ENCODE results near the gene CFAP52. TPM values are rescaled to one million over a fixed set of nuclear protein-coding genes. Genes with fewer than 3 reads are reported as not detected.
"Not testable (repeated sequence)": the region's sequence is repeated elsewhere in the genome, so short reads cannot be mapped to it uniquely, and the experiment has no call there.

CFAP52 gene
- polyA plus RNA-seq, 4 donors, result 1.9 to 5.1 (median 3.3) TPM

DNA sequence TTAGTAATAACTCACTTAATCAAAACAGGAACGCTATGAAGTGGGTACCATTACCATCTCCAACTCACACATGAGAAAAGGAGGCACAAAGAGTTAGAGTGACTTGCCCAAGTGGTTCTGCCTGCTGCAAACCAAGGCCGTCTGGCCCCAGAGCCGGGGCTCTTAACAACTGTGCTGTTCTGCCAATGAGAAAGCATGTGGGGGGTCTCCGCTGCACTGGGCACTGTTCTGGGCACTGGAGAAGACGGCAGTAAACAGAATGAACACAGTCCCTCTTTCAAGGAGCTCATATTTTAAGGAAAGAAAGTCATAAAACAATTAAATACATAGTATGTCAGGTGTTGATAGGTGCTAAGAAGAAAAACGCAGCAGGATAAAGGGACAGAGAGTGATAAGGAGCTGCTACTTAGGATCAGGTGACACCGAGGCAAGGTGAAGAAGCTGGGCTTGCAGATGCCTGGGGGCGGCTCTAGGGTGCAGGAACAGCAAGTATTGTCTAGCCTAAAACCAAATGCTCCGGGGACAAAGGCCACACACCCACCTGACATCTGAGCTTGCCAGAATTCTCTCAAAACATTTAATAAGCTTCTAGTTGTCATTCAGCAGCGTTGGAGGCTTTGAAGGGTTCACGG lies 7.4 kb upstream of the CFAP52 start:
- DNase-seq (ENCODE audit: low read depth in 4 of 4, low spot score in 2 of 4), result no peak

DNA sequence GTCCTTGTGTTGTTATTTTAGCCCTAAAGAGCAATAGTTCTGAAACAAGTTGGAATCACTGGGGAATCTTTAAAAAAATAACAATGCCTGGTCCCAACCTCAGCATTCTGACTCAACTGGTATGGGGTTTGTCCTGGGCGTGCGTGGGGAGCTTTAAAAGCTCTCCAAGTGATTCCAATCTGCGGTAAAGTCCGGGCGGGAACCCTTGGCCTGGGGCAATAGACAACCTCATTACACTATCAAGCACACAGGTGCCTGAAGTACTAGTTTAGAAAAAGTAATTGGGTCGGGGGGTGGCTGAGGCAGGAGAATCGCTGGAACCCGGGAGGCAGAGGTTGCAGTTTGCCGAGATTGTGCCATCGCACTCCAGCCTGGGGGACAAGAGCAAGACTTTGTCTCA lies 5.2 kb upstream of the CFAP52 start:
- no peak for DNase-seq (ENCODE audit: low read depth in 4 of 4, low spot score in 2 of 4)

DNA sequence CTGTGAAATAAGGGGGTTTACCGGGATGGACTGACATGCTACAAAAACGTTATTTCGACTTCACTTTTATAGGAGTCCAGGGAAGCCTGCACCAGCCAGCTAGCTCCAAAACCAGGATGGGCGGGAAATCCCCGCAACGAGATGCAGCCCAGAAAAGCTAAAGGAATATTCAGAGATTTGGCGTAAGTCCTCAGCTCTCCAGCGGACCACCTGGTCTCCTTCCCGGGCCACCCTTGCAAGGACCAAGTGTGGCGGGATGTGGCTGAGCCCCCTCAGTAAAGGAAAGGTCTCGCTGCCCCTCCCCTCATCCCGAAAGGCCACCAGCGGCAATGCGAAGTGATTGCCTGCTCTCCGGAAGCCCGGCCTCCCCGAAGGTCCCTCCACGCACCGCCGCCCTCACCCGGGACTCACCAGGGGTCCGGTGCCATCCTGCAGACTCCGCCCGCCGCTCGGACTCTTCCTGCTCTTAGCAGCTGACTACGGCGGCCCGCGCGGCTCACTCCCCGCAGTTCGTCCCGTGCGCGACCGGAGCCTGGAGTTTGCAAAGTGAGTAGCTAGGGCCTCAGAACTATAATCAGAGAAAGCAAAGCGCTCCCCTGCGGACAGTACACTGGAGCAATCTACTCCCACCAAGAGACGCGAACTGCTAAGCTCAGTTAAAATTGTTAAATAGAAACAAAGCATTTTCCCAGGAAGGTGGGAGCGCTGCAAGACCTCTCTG lies 901 bp upstream of the CFAP52 start, which contains the start of gene STX8:
TSS of gene STX8 (minus strand) at position 440 of the 721 bp plus-strand sequence. CDS start at position 428, 12 bp downstream.
- DNase-seq (ENCODE audit: low read depth in 4 of 4, low spot score in 2 of 4), result peak in 3 of 4 donors; percentile 76 to 79 (median 76)

DNA sequence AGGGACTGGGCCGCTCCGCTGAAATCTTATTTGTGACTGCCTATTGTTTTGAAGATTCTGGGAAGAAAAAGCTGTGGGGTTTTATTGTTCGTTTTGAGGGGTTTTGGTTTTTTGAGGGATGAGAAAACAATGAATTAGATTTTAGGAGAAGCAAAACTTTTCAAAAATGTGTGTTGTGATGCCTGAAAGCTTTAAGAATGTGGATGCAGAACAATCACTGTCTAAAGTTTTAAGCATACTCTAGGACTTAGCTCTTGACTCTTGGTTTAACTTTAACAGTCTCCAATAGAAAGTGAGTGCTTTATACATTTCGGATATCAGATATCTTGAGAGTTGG lies 899 bp downstream of the CFAP52 start:
- DNase-seq (ENCODE audit: low read depth in 4 of 4, low spot score in 2 of 4), result no peak

DNA sequence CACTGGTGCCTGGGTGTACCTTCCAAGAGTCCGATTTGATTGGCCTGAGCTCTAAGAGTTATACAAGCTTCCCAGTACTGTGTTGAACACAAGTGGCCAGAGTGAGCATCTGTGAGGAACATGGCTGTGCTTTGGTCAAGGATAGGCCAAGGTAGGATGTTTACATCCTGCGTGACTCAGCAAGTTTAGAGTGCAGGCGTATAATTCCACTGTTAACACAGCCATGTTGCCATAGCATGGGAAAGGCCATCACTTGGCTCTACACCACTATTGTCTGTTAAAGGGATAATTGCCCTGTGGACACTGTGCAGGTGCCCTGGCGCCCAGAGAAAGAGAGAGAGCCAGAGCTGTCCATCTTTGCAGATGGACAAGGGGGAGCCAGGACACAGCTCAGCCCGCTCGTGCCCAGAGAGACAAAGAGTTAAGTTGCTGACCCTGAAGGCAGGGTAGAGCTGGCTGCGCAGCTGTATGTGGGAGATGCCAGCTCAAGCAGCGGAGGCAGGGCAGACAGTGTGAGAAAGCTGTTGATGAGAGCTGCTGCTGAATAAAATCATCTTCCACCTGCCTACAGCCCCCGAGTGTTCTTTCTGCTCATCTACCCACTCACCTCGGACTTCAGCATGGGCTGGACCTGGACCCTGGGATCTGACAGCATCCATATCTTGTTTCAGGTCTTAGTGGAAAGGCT lies 11.7 kb downstream of the CFAP52 start:
- DNase-seq (ENCODE audit: low read depth in 4 of 4, low spot score in 2 of 4), result no peak

DNA sequence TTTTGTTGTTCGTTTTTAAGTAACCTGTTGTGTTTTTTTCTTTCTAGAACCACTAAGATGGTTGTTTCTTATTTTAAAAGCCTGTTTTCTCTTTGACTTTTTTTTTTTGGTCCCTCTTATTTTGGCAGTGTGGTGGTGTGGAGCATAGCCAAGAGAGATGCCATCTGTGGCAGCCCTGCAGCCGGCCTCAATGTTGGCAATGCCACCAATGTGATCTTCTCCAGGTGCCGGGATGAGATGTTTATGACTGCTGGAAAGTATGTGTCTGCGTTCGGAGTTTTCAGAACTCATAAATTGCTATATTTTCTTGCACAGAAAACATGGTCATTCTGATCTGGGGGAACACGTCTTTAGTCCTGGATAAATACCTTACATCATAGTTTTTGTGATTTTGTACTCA lies 17.6 kb downstream of the CFAP52 start:
- no peak for DNase-seq (ENCODE audit: low read depth in 4 of 4, low spot score in 2 of 4)

DNA sequence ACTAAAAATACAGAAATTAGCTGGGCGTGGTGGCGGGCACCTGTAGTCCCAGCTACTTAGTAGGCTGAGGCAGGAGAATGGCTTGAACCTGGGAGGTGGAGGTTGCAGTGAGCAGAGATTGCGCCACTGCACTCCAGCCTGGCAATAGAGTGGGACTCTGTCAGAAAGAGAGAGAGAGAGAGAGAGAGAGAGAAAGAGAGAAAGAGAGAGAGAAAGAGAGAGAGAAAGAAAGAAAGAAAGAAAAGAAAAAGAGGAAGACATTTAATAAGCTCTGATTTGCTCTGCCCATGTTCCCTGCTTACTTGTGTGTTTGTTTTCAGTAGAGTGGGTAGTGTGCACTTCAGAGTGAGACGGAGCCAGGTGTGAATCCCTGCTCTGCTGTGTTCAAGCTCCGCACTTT lies 21.2 kb downstream of the CFAP52 start:
- not testable (repeated sequence) for DNase-seq (ENCODE audit: low read depth in 4 of 4, low spot score in 2 of 4)

DNA sequence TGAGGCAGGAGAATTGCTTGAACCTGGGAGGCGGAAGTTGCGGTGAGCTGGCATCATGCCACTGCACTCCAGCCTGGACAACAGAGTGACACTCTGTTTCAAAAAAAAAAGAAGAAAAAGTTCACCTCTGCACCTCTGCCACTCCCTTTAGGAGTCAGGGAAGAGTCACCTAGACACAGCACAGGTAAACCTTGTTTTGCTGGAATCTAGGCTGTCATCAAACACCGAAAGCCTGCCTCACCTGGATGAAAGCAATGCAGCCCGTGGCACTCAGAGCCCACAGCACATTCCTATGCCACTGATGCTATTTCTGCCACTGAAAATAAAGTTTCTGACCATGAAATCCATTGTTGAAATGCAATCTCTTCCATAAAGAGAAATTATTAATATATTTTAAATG lies 22.2 kb downstream of the CFAP52 start:
- no peak for DNase-seq (ENCODE audit: low read depth in 4 of 4, low spot score in 2 of 4)

DNA sequence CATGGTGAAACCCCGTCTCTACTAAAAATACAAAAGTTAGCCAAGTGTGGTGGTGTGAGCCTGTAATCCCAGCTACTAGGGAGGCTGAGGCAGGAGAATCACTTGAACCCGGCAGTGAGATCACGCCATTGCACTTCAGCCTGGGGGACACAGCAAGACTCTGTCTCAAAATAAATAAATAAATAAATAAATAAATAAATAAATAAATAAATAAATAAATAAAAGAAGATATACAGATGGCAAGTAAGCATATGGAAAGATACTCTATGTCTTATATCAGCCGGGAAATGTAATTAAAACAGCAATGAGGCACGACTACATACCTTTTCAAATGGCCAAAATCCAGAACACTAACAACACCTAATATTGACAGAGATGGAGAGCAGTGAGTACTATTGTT lies 28.1 kb downstream of the CFAP52 start:
- not testable (repeated sequence) for DNase-seq (ENCODE audit: low read depth in 4 of 4, low spot score in 2 of 4)

DNA sequence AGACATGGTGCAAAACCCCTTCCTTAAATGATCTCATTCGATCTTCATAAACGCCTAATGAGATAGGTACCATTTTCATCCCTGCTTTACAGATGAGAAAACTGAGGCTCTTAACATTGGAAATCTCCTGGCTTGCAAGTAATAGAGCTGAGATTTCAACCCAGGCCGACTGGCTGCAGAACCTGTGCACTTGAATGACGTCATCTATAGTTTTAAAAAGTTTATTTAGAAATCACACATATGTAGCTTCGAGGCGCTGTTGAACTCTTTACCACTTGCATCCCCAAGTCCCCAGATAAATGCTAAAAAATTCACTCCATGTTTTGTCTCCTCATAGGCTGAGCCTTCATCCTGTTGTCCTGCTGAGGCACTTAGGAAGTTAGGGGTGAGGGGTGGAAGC lies 30.0 kb downstream of the CFAP52 start:
- no peak for DNase-seq (ENCODE audit: low read depth in 4 of 4, low spot score in 2 of 4)

DNA sequence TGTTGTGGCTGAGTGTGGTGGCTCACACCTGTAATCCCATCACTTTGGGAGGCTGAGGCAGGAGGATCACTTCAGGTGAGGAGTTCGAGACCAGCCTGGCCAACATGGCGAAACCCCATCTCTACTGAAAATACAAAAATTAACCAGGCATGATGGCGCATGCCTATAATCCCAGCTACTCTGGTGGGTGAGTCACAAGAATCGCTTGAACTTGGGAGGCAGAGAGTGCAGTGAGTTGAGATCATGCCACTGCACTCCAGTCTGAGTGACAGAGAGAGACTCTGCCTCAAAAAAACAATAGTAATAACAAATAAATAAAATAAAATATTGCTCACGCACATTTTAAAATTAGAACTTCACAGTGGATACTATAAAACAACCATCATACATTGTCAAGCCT lies 30.6 kb downstream of the CFAP52 start:
- not testable (repeated sequence) for DNase-seq (ENCODE audit: low read depth in 4 of 4, low spot score in 2 of 4)

DNA sequence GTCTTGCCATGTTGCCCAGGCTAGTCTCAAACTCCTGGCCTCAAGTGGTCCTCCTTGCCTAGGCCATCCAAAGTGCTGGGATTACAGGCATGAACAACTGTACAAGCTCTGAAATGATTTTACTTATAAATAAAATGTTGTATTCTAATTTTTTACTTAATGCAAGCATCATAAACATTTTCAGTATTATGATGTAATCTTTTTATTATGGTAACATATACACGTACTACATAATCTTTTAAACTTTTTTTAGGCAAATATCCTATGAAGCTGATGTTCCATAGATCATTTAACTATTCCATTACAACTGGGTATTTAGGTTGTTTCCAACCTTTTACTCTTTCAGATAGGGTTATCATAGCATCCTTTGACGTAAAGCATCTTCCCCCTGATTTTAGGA lies 35.1 kb downstream of the CFAP52 start:
- DNase-seq (ENCODE audit: low read depth in 4 of 4, low spot score in 2 of 4), result no peak

DNA sequence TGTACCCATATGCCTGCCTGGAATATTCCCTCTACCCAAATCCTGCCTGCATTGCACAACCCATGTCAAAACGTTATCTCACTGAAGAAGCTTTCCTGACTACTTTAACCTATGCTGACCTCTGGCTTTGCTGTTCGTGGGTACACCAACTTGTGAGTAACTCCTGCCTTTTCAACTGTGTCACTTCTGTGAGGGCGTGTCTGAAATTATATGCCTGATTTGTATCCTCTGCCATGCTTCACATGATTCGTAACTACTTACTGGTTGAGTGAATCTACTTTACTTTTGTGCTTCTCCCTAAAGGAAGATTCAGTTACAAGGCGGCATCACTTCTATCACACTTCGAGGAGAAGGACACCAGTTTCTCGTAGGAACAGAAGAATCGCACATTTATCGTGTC lies 35.6 kb downstream of the CFAP52 start:
- DNase-seq (ENCODE audit: low read depth in 4 of 4, low spot score in 2 of 4), result peak; percentile 22 to 65 (median 50)

DNA sequence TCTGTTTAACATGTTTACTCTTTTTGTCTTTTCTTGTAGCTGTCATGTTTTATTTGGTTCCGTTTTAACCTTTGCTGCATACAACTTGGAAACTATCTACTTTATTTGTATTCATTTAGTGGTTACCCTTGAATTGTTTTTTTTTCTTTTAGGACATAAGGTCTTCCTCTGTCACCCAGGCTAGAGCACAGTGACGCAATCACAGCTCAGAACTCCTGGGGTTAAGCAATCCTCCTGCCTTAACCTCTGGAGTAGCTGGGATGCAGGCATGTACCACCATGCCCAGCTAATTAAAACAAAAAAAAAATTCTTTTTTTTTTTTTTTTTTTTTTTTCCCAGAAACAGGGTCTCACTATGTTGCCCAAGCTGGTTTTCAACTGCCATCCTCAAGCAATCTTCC lies 39.0 kb downstream of the CFAP52 start:
- DNase-seq (ENCODE audit: low read depth in 4 of 4, low spot score in 2 of 4), result no peak

DNA sequence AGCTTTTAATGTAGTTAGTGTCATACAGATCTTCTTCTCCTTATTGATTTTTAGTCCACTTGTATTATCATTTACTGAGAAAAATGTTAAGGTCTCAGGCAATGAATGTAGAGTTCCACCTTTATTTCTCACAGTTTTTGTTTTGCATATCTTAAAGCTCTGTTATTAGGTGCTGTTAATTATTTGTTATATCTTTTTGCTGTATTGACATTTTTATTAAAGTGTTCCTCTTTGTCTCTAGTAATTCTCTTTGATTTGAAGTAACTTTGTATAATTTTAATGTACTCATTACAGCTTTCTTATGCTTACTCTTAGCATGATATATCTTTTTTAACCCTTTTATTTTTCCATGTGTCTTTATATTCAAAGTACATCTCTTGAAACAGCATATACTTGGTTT lies 46.5 kb downstream of the CFAP52 start:
- DNase-seq (ENCODE audit: low read depth in 4 of 4, low spot score in 2 of 4), result no peak

DNA sequence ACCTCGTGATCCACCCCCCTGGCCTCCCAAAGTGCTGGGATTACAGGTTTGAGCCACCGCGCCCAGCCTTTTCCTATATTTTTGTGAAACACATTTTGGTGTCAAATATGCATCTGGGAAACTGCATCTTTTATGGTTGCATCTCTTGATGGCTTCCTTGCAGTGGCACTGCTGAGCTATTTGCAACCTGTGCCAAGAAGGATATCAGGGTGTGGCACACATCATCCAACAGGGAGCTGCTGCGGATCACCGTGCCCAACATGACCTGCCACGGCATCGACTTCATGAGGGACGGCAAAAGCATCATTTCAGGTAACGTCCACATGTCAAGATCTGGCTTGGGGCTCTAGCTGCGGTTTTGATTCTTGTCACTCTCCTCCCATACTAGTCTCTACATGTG lies 52.1 kb downstream of the CFAP52 start:
- no peak for DNase-seq (ENCODE audit: low read depth in 4 of 4, low spot score in 2 of 4)

DNA sequence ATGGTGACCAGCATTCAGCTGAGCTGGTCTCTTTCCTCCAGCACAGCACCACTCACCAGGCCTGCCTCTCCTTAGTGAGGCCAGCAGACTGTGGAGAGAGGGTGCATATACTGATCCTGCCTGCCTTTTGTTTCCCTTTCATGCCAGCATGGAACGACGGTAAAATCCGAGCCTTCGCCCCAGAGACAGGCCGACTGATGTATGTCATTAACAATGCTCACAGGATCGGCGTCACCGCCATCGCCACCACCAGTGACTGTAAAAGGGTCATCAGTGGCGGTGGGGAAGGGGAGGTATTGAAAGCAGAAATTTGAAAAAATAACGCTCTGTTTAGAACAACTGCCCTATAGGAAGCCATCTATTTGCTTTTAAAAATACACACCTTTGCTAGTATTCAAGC lies 56.3 kb downstream of the CFAP52 start:
- no peak for DNase-seq (ENCODE audit: low read depth in 4 of 4, low spot score in 2 of 4)

DNA sequence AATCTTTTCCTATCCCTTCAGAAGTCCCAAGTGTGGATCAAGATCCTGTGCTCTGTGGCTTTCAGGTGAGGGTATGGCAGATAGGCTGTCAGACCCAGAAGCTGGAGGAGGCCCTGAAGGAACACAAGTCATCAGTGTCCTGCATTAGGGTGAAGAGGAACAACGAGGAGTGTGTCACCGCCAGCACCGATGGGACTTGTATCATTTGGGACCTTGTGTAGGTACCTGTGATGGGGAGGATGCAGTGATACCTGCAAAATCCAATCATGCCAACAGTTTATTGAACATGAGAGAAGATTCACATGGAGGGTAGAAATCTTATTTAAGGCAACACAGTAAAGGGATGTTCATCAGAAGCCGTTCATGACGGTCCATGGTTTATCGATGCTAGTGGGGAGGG lies 58.9 kb downstream of the CFAP52 start:
- no peak for DNase-seq (ENCODE audit: low read depth in 4 of 4, low spot score in 2 of 4)

DNA sequence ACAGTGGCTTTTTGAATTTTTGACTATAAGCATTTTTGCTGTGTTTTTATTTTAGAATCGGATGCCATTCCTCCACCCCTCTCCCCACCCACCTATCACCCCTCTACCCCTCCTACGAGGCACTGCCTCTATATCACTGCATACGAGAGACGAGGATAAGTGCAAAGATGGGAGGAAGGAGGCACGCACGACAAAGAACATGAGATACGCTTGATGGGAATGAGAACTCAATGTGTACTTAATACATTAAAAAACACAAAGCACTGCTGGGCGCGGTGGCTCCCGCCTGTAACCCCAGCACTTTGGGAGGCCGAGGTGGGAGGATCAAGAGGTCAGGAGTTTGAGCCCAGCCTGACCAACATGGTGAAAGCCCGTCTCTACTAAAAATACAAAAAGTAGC lies 60.1 kb downstream of the CFAP52 start:
- no peak for DNase-seq (ENCODE audit: low read depth in 4 of 4, low spot score in 2 of 4)

DNA sequence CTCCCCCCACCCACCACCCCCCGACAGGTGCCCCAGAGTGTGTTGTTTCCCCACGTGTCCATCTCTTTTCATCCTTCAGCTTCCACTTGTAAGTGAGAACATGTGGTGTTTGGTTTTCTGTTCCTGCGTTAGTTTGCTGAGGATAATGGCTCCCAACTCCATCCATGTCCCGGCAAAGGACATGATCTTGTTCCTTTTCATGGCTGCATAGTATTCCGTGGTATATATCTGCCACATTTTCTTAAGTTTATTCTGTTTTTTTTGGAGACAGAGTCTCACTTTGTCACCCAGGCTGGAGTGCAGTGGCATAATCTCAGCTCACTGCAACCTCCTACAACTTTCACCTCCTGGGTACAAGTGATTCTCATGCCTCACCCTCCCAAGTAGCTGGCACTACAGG lies 63.9 kb downstream of the CFAP52 start:
- not testable (repeated sequence) for DNase-seq (ENCODE audit: low read depth in 4 of 4, low spot score in 2 of 4)

DNA sequence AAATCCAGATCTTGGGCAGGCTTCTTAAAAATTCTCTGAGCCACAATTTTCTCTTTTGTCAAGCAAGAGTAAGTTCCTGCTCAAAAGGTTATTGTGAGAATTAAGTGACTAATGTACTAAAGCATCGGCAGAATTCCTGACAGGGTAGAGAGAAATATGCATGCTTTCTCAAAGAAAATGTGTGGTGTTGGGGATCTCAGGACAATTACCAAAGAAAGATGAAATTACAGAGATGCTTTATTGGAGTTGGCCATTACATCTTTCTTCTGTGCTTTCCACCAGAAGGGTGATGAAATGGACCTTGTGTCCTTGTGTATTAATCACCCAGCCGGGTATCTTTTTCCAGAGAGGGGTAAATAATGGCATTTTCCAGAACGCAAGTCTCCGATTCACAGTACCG lies 67.2 kb downstream of the CFAP52 start:
- no peak for DNase-seq (ENCODE audit: low read depth in 4 of 4, low spot score in 2 of 4)
